Measurements from ENCODE around the gene BPTF. TPM values are rescaled to one million over a fixed set of nuclear protein-coding genes. Genes with fewer than 3 reads are reported as not detected.
A peak's percentile ranks its signal among the peaks of the same experiment; 100 is the strongest.
"Not testable (repeated sequence)": the region's sequence is repeated elsewhere in the genome, so short reads cannot be mapped to it uniquely, and the experiment has no call there.

Gene BPTF
- total RNA-seq, 4 donors from 2014 or later = 50.1 to 79.9 (median 69.4) TPM

GRCh38 chr17:68013385-68013784 is 188.1 kb downstream of the BPTF start:
- no peak for DNase-seq (ENCODE audit: low spot score in 2 of 2)
- intact Hi-C loops (cut with DNase I; ENCODE audit: low total_unique reads) = no loop called here
- no peak overlapping the region for H3K4me3 ChIP-seq (ENCODE audit: low read depth, poor library complexity, severe bottlenecking)
- TF ChIP-seq CTCF (IDR thresholded peaks at IDR 0.05) = no peak
- TF ChIP-seq POLR2A (IDR thresholded peaks at IDR 0.05) = no peak

DNA sequence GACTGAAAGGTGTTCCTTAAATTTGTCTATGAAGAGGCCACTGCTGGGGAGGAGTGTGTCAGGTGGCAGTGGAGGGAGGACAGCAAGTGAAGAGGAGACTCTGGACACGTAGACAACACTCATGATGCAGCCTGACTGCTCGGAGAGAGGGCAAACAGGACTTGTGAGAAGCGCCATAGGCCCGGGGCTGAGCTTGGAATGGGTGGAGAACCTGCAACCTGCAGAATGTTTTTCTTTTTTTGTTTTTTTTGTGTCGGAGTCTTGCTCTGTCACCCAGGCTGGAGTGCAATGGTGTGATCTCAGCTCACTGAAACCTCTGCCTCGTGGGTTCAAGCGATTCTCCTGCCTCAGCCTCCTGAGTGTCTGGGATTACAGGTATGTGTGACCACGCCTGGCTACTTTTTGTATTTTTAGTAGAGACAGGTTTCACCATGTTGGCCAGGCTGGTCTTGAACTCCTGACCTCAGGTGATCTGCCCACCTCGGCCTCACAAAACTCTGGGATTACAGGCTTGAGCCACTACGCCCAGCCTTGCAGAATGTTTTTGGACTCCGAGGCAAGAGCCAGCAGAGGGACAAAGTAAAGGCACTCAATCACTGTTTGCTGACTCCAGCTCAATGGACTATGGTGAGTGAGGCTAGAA is 189.9 kb downstream of the BPTF start:
- no peak overlapping the region for H3K4me3 ChIP-seq (ENCODE audit: low read depth, poor library complexity, severe bottlenecking)
- WGBS, 2 donors = 83% methylated on average over 11 of the region's 11 CpGs
- DNase-seq (ENCODE audit: low spot score in 2 of 2) = no peak
- intact Hi-C loops (cut with DNase I; ENCODE audit: low total_unique reads) = no loop called here
- no peak for TF ChIP-seq POLR2A (IDR thresholded peaks at IDR 0.05)
- no peak for TF ChIP-seq CTCF (IDR thresholded peaks at IDR 0.05)

DNA sequence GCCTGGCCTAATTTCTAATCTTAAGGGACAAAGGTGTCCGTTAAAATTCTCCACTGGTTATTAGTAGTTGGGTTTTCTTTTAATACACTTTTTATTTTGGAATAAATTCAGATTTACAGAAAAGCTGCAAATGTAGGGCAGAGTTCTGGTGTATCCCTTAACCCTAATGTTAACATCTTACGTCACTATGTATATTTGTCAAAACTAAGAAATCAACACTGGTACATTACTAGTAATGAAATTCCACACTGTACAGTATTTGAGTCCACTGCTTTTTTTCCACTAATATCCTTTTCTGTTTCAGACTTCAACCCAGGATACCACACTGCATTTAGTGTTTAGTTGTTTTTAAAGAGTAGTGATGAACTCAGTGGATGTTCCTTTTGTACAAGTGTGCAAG is 191.5 kb downstream of the BPTF start:
- no peak for DNase-seq (ENCODE audit: low spot score in 2 of 2)
- 96 to 97% methylated on average over 2 of the region's 2 CpGs for WGBS, 2 donors
- intact Hi-C loops (cut with DNase I; ENCODE audit: low total_unique reads) = no loop called here
- no peak for TF ChIP-seq POLR2A (IDR thresholded peaks at IDR 0.05)
- no peak for TF ChIP-seq CTCF (IDR thresholded peaks at IDR 0.05)
- no peak overlapping the region for H3K4me3 ChIP-seq (ENCODE audit: low read depth, poor library complexity, severe bottlenecking)

GRCh38 chr17:68018493-68018892 is 193.2 kb downstream of the BPTF start:
- DNase-seq (ENCODE audit: low spot score in 2 of 2); intact Hi-C loops (cut with DNase I; ENCODE audit: low total_unique reads); H3K4me3 ChIP-seq (ENCODE audit: low read depth, poor library complexity, severe bottlenecking): not testable (repeated sequence)
- 94 to 96% methylated on average over 21 of the region's 21 CpGs for WGBS, 2 donors

GRCh38 chr17:68019336-68019674 is 194.0 kb downstream of the BPTF start:
- no peak overlapping the region for H3K4me3 ChIP-seq (ENCODE audit: low read depth, poor library complexity, severe bottlenecking)
- WGBS, 2 donors = 66 to 73% methylated on average over 9 of the region's 9 CpGs
- TF ChIP-seq POLR2A (IDR thresholded peaks at IDR 0.05) = no peak
- no peak for TF ChIP-seq CTCF (IDR thresholded peaks at IDR 0.05)
- intact Hi-C loops (cut with DNase I; ENCODE audit: low total_unique reads) = no loop called here
- no peak for DNase-seq (ENCODE audit: low spot score in 2 of 2)

- WGBS, 2 donors = 0 to 1% methylated on average over 27 to 44 of the region's 51 CpGs
- intact Hi-C loops (cut with DNase I; ENCODE audit: low total_unique reads) = no loop called here
- peak in 1 of 3 donors; percentile 85 for TF ChIP-seq CTCF (IDR thresholded peaks at IDR 0.05)
- no peak for TF ChIP-seq POLR2A (IDR thresholded peaks at IDR 0.05)
- H3K4me3 ChIP-seq (ENCODE audit: low read depth, poor library complexity, severe bottlenecking) = peak overlapping the region; percentile 32
- DNase-seq (ENCODE audit: low spot score in 2 of 2) = peak; percentile 96 to 100
Observed at GRCh38 chr17:68019675-68020408, 194.5 kb downstream of the BPTF start.

Data from lower leg skin (tissue), 4 donors.